IMR-90 (cell line): ENCODE measurements around the gene C5orf58. TPM values are rescaled to one million over a fixed set of nuclear protein-coding genes. Genes with fewer than 3 reads are reported as not detected.

Experiments
- ATAC-seq: fragments of 200-7000 bp; cut with Tn5 transposase; 2 replicates; pipeline ENCODE4 v1.9.1; 2020; ENCODE audit warnings: low read depth, mild to moderate bottlenecking, moderate library complexity
- BruUV-seq: library from RNA; stranded (reverse); fragments of 400-500 nt; replicated peaks from 2 replicates; lab custom pipeline; 2021; lab: Mats Ljungman, UMichigan
- CTCF ChIA-PET: fragments of 300-600 bp; formaldehyde crosslinking; extraction: SDS; loops from one replicate; lab custom pipeline; 2021; ENCODE audit warnings: antibody characterized with exemption; lab: Yijun Ruan, JAX
- POLR2A ChIA-PET: fragments of 300-600 bp; sonication (Branson Sonifier 250); formaldehyde crosslinking; loops from one replicate; lab custom pipeline; 2022; ENCODE audit warnings: antibody characterized with exemption; ENCODE audit not compliant: unreplicated experiment; lab: Charles Lee
- DNase-seq: peaks from one replicate; pipeline ENCODE4 v3.0.0; 2013
- H2AFZ ChIP-seq: replicated peaks from 2 replicates; pipeline ENCODE3; 2013; ENCODE audit warnings: low read length, mild to moderate bottlenecking; ENCODE audit not compliant: poor library complexity
- H2AK5ac ChIP-seq: 2 replicates; pipeline ENCODE4 v1.6.1; 2013; ENCODE audit warnings: low read depth, low read length, inconsistent platforms
- H2AK9ac ChIP-seq: replicated peaks from 2 replicates; pipeline ENCODE3; 2013; ENCODE audit warnings: mild to moderate bottlenecking, low read depth, low read length, moderate library complexity; ENCODE audit not compliant: poor library complexity
- H2BK120ac ChIP-seq: 2 replicates; pipeline ENCODE4 v1.6.1; 2013; ENCODE audit warnings: low read depth, low read length, inconsistent platforms
- H2BK15ac ChIP-seq: 3 replicates; pipeline ENCODE4 v1.6.1; 2013; ENCODE audit warnings: low read depth, low read length, inconsistent platforms
- H2BK20ac ChIP-seq: 2 replicates; pipeline ENCODE4 v1.6.1; 2013; ENCODE audit warnings: low read depth, mild to moderate bottlenecking, inconsistent platforms, low read length, moderate library complexity
- H2BK5ac ChIP-seq: 2 replicates; pipeline ENCODE4 v1.6.1; 2013; ENCODE audit warnings: mild to moderate bottlenecking, low read depth, low read length, inconsistent platforms; ENCODE audit not compliant: poor library complexity, severe bottlenecking
- H3K14ac ChIP-seq: replicated peaks from 2 replicates; pipeline ENCODE4 v1.6.1; 2013; ENCODE audit warnings: low read depth, low read length, inconsistent platforms
- H3K18ac ChIP-seq: 2 replicates; pipeline ENCODE4 v1.6.1; 2013; ENCODE audit warnings: low read depth, low read length, control low read depth
- H3K23ac ChIP-seq: 2 replicates; pipeline ENCODE4 v1.6.1; 2013; ENCODE audit warnings: low read depth, low read length, inconsistent platforms
- H3K27ac ChIP-seq: 2 replicates; pipeline ENCODE4 v1.5.1; 2013; ENCODE audit warnings: mild to moderate bottlenecking, control low read depth, low read length; ENCODE audit not compliant: insufficient read depth
- H3K27me3 ChIP-seq: 2 replicates; pipeline ENCODE4 v1.6.1; 2013; ENCODE audit warnings: low read length; ENCODE audit not compliant: control insufficient read depth, insufficient read depth
- H3K36me3 ChIP-seq: 2 replicates; pipeline ENCODE4 v1.6.1; 2013; ENCODE audit warnings: low read length, mixed read lengths; ENCODE audit not compliant: control insufficient read depth, insufficient read depth
- H3K4ac ChIP-seq: 2 replicates; pipeline ENCODE4 v1.6.1; 2013; ENCODE audit warnings: low read depth, low read length, inconsistent platforms
- H3K4me1 ChIP-seq: 2 replicates; pipeline ENCODE4 v1.6.1; 2013; ENCODE audit warnings: low read length, mixed read lengths; ENCODE audit not compliant: control insufficient read depth, insufficient read depth
- H3K4me2 ChIP-seq: 2 replicates; pipeline ENCODE4 v1.6.1; 2013; ENCODE audit warnings: low read depth, mild to moderate bottlenecking, control low read depth, low read length, moderate library complexity
- H3K4me3 ChIP-seq: 2 replicates; pipeline ENCODE4 v1.5.1; 2013; ENCODE audit warnings: low read depth, mild to moderate bottlenecking, control low read depth, low read length, moderate library complexity; ENCODE audit not compliant: insufficient read depth
- H3K56ac ChIP-seq: 2 replicates; pipeline ENCODE4 v1.6.1; 2013; ENCODE audit warnings: low read length, inconsistent platforms; ENCODE audit not compliant: insufficient read depth; ENCODE audit errors: extremely low read depth
- H3K79me1 ChIP-seq, 2 experiments: 2 replicates each; pipeline ENCODE4 v1.6.1; 2013; ENCODE audit warnings: low read length in 2 of 2, inconsistent platforms in 1 of 2, low read depth in 1 of 2
- H3K9ac ChIP-seq: 2 replicates; pipeline ENCODE4 v1.6.1; 2013; ENCODE audit warnings: low read depth, low read length, control low read depth
- H3K9me1 ChIP-seq: 2 replicates; pipeline ENCODE4 v1.6.1; 2013; ENCODE audit warnings: low read length, inconsistent platforms; ENCODE audit not compliant: insufficient read depth
- H3K9me3 ChIP-seq: 2 replicates; pipeline ENCODE4 v1.6.1; 2013; ENCODE audit warnings: low read length; ENCODE audit not compliant: control insufficient read depth, insufficient read depth
- H4K20me1 ChIP-seq: 2 replicates; pipeline ENCODE4 v1.6.1; 2013; ENCODE audit warnings: low read length, inconsistent platforms; ENCODE audit not compliant: insufficient read depth
- H4K5ac ChIP-seq: 2 replicates; pipeline ENCODE4 v1.6.1; 2013; ENCODE audit warnings: mild to moderate bottlenecking, low read depth, low read length, control low read depth
- H4K8ac ChIP-seq, 2 experiments: 2 replicates each; pipeline ENCODE4 v1.6.1; 2013; ENCODE audit warnings: low read depth in 2 of 2, low read length in 2 of 2, control low read depth in 1 of 2, inconsistent platforms in 1 of 2
- H4K91ac ChIP-seq: 2 replicates; pipeline ENCODE4 v1.6.1; 2013; ENCODE audit warnings: low read depth, low read length, inconsistent platforms; ENCODE audit not compliant: insufficient read depth
- BHLHE40 ChIP-seq: fragments of 150-350 bp; IDR thresholded peaks from 2 replicates; pipeline ENCODE4 v1.6.1; 2016; ENCODE audit warnings: mild to moderate bottlenecking, low read depth, low read length
- CEBPB ChIP-seq: IDR thresholded peaks from 2 replicates; pipeline ENCODE4 v1.6.1; 2012; ENCODE audit warnings: low read depth, low read length, improper control_type of control experiment
- FOS ChIP-seq: fragments of 150-350 bp; IDR thresholded peaks from 2 replicates; pipeline ENCODE4 v1.6.1; 2016; ENCODE audit warnings: low read depth, low read length
- MAFK ChIP-seq: IDR thresholded peaks from 2 replicates; pipeline ENCODE4 v1.6.1; 2012; ENCODE audit warnings: low read depth, low read length, improper control_type of control experiment
- MAZ ChIP-seq: IDR thresholded peaks from 2 replicates; pipeline ENCODE4 v1.6.1; 2012; ENCODE audit warnings: low read depth, mild to moderate bottlenecking, low read length, improper control_type of control experiment, moderate library complexity, borderline replicate concordance
- MXI1 ChIP-seq: IDR thresholded peaks from 2 replicates; pipeline ENCODE4 v1.6.1; 2012; ENCODE audit warnings: low read depth, mild to moderate bottlenecking, low read length, moderate library complexity, borderline replicate concordance
- NFE2L2 ChIP-seq: fragments of 150-350 bp; IDR thresholded peaks from 2 replicates; pipeline ENCODE4 v1.6.1; 2016; ENCODE audit warnings: low read depth, mild to moderate bottlenecking, low read length
- POLR2A ChIP-seq: IDR thresholded peaks from 2 replicates; pipeline ENCODE4 v1.6.1; 2012; ENCODE audit warnings: mild to moderate bottlenecking, low read depth, low read length
- RAD21 ChIP-seq: IDR thresholded peaks from 2 replicates; pipeline ENCODE4 v1.6.1; 2012; ENCODE audit warnings: low read length, improper control_type of control experiment
- RFX5 ChIP-seq: IDR thresholded peaks from 2 replicates; pipeline ENCODE4 v1.8.0; 2012; ENCODE audit warnings: low read depth, mild to moderate bottlenecking, low read length, moderate library complexity
- SMC3 ChIP-seq: fragments of 150-350 bp; IDR thresholded peaks from 2 replicates; pipeline ENCODE4 v1.6.1; 2016; ENCODE audit warnings: low read depth, mild to moderate bottlenecking, antibody characterized with exemption, low read length, moderate library complexity
- USF2 ChIP-seq: fragments of 150-350 bp; IDR thresholded peaks from 2 replicates; pipeline ENCODE4 v1.6.1; 2017; ENCODE audit warnings: mild to moderate bottlenecking, antibody characterized with exemption, low read length, low read depth
- WGBS, 2 experiments: methylation state at CpG; one replicate each; pipeline versions ENCODE4 v1.1.5 to v1.1.7; 2013; ENCODE audit warnings: missing lambda C conversion rate in 2 of 2; ENCODE audit not compliant: insufficient read length in 1 of 2; ENCODE audit errors: extremely low coverage in 2 of 2; 5-methylcytosine and 5-hydroxymethylcytosine counted together
- dilution Hi-C: fragments of 300-500 bp; cut with HindIII; formaldehyde crosslinking; loops from one replicate; pipeline ENCODE4 v1.14.3; 2018; ENCODE audit warnings: low sequenced_read_pairs; ENCODE audit not compliant: unreplicated experiment
- in situ Hi-C: fragments of 300-500 bp; cut with MboI; formaldehyde crosslinking; loops from 3 replicates; pipeline ENCODE4 v1.14.3; 2019; ENCODE audit warnings: low sequenced_read_pairs, inconsistent platforms, mixed read lengths
- intact Hi-C: fragments of 100-400 bp; cut with micrococcal nuclease; formaldehyde crosslinking; loops from 2 replicates; pipeline ENCODE4 v1.10.0; 2022
- polyA plus RNA-seq, 3 experiments: library from polyadenylated mRNA; depleted of rRNA; stranded (reverse); fragments of >200 nt; gene quantifications; 2 replicates each; pipeline ENCODE4 v1.2.3, GENCODE V29; 2012; ENCODE audit warnings: low replicate concordance in 1 of 3
- total RNA-seq: library from RNA; depleted of rRNA; stranded (reverse); fragments of >200 nt; gene quantifications from 2 replicates; pipeline ENCODE4 v1.2.3, GENCODE V29; 2012
- TF ChIP-seq, protein P1 (sequence below): fragments of 150-350 bp; IDR thresholded peaks from 2 replicates; pipeline ENCODE4 v1.6.1; 2016; ENCODE audit warnings: low read depth, mild to moderate bottlenecking, low read length, moderate library complexity, borderline replicate concordance
- TF ChIP-seq, protein P2 (sequence below): conservative IDR thresholded peaks from 2 replicates; pipeline ENCODE4 v1.5.1; 2012; ENCODE audit warnings: mild to moderate bottlenecking, low read depth, low read length, improper control_type of control experiment

C5orf58 gene
- total and polyA plus RNA-seq, 2 of the 4 experiments (the other 2 are of a cell fraction): not detected

- H3K9me1 ChIP-seq: no peaks in the 10 kb centered on the region
- H3K79me1 ChIP-seq: no peaks in the 10 kb centered on the region
- intact Hi-C loops (loop anchor here (10.0 kb wide), 1 partner anchor 362 kb away; no protein-coding TSS in a partner anchor), dilution Hi-C loops (no loop called here), in situ Hi-C loops (no loop called here)
- no peak overlapping the region for H2BK15ac ChIP-seq
- H3K14ac ChIP-seq: no peak overlapping the region
- DNase-seq (no peak), ATAC-seq (no peak)
- BruUV-seq: no TSS peak
- H4K91ac ChIP-seq: no peak overlapping the region
- H2AK9ac ChIP-seq: no peak overlapping the region
- no peak overlapping the region for H4K8ac ChIP-seq
- no peak overlapping the region for H3K4me3 ChIP-seq
- H3K27ac ChIP-seq: no peak overlapping the region
- H3K27me3 ChIP-seq: peaks cover 4% of the 10 kb centered on the region
- no peaks in the 10 kb centered on the region for H3K4me1 ChIP-seq
- no peak overlapping the region for H4K5ac ChIP-seq
- no peak overlapping the region for H3K4me2 ChIP-seq
- H2BK20ac ChIP-seq: no peak overlapping the region
- no peaks in the 10 kb centered on the region for H4K20me1 ChIP-seq
- no peak overlapping the region for H2AK5ac ChIP-seq
- 77% methylated on average over 3 of the region's 15 CpGs; no CpG with 5 or more reads in 1 of the 2 experiments for WGBS, 2 experiments
- H3K56ac ChIP-seq: no peak overlapping the region
- H3K18ac ChIP-seq: no peak overlapping the region
- POLR2A ChIA-PET: no interaction called here
- H3K36me3 ChIP-seq: no peaks in the 10 kb centered on the region
- no peak overlapping the region for H2BK5ac ChIP-seq
- CTCF ChIA-PET: interaction anchor here (1.0 kb wide), 1 partner anchor 14 kb away, joined by 3 read pairs; no protein-coding TSS in a partner anchor
- H3K9me3 ChIP-seq: no peaks in the 10 kb centered on the region
- no peak overlapping the region for H3K23ac ChIP-seq
- no peak overlapping the region for H3K9ac ChIP-seq
- no peak overlapping the region for H2AFZ ChIP-seq
- no peak overlapping the region for H2BK120ac ChIP-seq
- H3K4ac ChIP-seq: no peak overlapping the region
- TF ChIP-seq, protein P1, sequence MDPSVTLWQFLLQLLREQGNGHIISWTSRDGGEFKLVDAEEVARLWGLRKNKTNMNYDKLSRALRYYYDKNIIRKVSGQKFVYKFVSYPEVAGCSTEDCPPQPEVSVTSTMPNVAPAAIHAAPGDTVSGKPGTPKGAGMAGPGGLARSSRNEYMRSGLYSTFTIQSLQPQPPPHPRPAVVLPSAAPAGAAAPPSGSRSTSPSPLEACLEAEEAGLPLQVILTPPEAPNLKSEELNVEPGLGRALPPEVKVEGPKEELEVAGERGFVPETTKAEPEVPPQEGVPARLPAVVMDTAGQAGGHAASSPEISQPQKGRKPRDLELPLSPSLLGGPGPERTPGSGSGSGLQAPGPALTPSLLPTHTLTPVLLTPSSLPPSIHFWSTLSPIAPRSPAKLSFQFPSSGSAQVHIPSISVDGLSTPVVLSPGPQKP: no peak
- TF ChIP-seq USF2: no peak
- no peak for TF ChIP-seq MAZ
- TF ChIP-seq POLR2A: no peak
- no peak for TF ChIP-seq MAFK
- no peak for TF ChIP-seq CEBPB
- TF ChIP-seq NFE2L2: no peak
- no peak for TF ChIP-seq RAD21
- TF ChIP-seq, protein P2, sequence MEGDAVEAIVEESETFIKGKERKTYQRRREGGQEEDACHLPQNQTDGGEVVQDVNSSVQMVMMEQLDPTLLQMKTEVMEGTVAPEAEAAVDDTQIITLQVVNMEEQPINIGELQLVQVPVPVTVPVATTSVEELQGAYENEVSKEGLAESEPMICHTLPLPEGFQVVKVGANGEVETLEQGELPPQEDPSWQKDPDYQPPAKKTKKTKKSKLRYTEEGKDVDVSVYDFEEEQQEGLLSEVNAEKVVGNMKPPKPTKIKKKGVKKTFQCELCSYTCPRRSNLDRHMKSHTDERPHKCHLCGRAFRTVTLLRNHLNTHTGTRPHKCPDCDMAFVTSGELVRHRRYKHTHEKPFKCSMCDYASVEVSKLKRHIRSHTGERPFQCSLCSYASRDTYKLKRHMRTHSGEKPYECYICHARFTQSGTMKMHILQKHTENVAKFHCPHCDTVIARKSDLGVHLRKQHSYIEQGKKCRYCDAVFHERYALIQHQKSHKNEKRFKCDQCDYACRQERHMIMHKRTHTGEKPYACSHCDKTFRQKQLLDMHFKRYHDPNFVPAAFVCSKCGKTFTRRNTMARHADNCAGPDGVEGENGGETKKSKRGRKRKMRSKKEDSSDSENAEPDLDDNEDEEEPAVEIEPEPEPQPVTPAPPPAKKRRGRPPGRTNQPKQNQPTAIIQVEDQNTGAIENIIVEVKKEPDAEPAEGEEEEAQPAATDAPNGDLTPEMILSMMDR: no peak
- TF ChIP-seq MXI1: no peak
- no peak for TF ChIP-seq BHLHE40
- no peak for TF ChIP-seq RFX5
- no peak for TF ChIP-seq FOS
- no peak for TF ChIP-seq SMC3
Measured at GRCh38 chr5:170262061-170263045, 29.6 kb downstream of the C5orf58 start.
